Loucy (cell line): ENCODE data around the gene CFAP100.

Experiments
- H2AFZ ChIP-seq: fragments of 200-600 bp; sonication (generic); 2 replicates; pipeline ENCODE4 v1.6.0; 2016; ENCODE audit warnings: antibody characterized with exemption, mild to moderate bottlenecking, low read length, moderate library complexity
- H3F3A ChIP-seq: fragments of 200-600 bp; 2 replicates; pipeline ENCODE4 v1.6.0; 2016; ENCODE audit warnings: antibody characterized with exemption, low read depth, mild to moderate bottlenecking
- H3K27me3 ChIP-seq: fragments of 200-600 bp; sonication (generic); 2 replicates; pipeline ENCODE4 v1.6.1; 2014; ENCODE audit warnings: low read length, mild to moderate bottlenecking; ENCODE audit not compliant: insufficient read depth, poor library complexity, severe bottlenecking
- H3K36me3 ChIP-seq: fragments of 200-600 bp; sonication (generic); 2 replicates; pipeline ENCODE4 v1.6.1; 2016; ENCODE audit warnings: low read length; ENCODE audit not compliant: insufficient read depth
- H3K4me1 ChIP-seq: fragments of 200-600 bp; sonication (generic); 2 replicates; pipeline ENCODE4 v1.5.1; 2014; ENCODE audit warnings: low read length, mild to moderate bottlenecking; ENCODE audit not compliant: insufficient read depth, poor library complexity, severe bottlenecking
- H3K4me2 ChIP-seq: fragments of 200-600 bp; sonication (generic); 2 replicates; pipeline ENCODE4 v1.6.0; 2014; ENCODE audit warnings: antibody characterized with exemption, low read length, low read depth, mild to moderate bottlenecking; ENCODE audit not compliant: poor library complexity, severe bottlenecking
- H3K4me3 ChIP-seq: fragments of 200-600 bp; sonication (generic); 2 replicates; pipeline ENCODE4 v1.5.1; 2014; ENCODE audit warnings: low read length, mild to moderate bottlenecking, mixed read lengths; ENCODE audit not compliant: poor library complexity, severe bottlenecking
- H3K79me2 ChIP-seq: fragments of 200-600 bp; sonication (generic); 2 replicates; pipeline ENCODE4 v1.6.1; 2014; ENCODE audit warnings: low read length; ENCODE audit not compliant: insufficient read depth
- H3K9ac ChIP-seq: fragments of 200-600 bp; sonication (generic); 2 replicates; pipeline ENCODE4 v1.6.0; 2014; ENCODE audit warnings: mild to moderate bottlenecking, low read depth, low read length, moderate library complexity; ENCODE audit not compliant: poor library complexity, severe bottlenecking
- H3K9me2 ChIP-seq: fragments of 200-600 bp; sonication (generic); replicated peaks from 2 replicates; pipeline ENCODE4 v1.6.1; 2016; ENCODE audit warnings: low read depth, low read length, mixed read lengths
- H3K9me3 ChIP-seq: fragments of 200-600 bp; sonication (generic); 2 replicates; pipeline ENCODE4 v1.6.1; 2014; ENCODE audit warnings: mild to moderate bottlenecking, antibody characterized with exemption, low read length, low read depth; ENCODE audit not compliant: insufficient read depth
- H4K20me1 ChIP-seq: fragments of 200-600 bp; sonication (generic); 2 replicates; pipeline ENCODE4 v1.6.0; 2014; ENCODE audit warnings: antibody characterized with exemption, low read length, mild to moderate bottlenecking; ENCODE audit not compliant: insufficient read depth, poor library complexity, severe bottlenecking
- CTCF ChIP-seq: fragments of 200-600 bp; sonication (generic); conservative IDR thresholded peaks from 2 replicates; pipeline ENCODE4 v1.5.1; 2014; ENCODE audit warnings: mild to moderate bottlenecking, antibody characterized with exemption, low read length
- EZH2phosphoT487 ChIP-seq: fragments of 200-600 bp; IDR thresholded peaks from 2 replicates; pipeline ENCODE4 v1.6.1; 2018; ENCODE audit warnings: antibody characterized with exemption, mild to moderate bottlenecking, moderate library complexity, borderline replicate concordance

The CFAP100 gene

GRCh38 chr3:126434931-126435411 lies 40.3 kb downstream of the CFAP100 start:
- no peaks in the 10 kb centered on the region for H4K20me1 ChIP-seq
- no peak for TF ChIP-seq EZH2phosphoT487
- TF ChIP-seq CTCF = no peak
- no peaks in the 10 kb centered on the region for H3F3A ChIP-seq

GRCh38 chr3:126435456-126436315 lies 41.0 kb downstream of the CFAP100 start:
- Histone ChIP-seq H3K4me3 (no peak overlapping the region), H3K4me1 (no peaks in the 10 kb centered on the region), H3K36me3 (peaks cover 41% of the 10 kb centered on the region; the same call in 1 of the 2 replicates), H3K9me3 (no peaks in the 10 kb centered on the region), H3K9me2 (no peaks in the 10 kb centered on the region), H3K27me3 (no peaks in the 10 kb centered on the region), H3K4me2 (no peak overlapping the region), H3K79me2 (no peaks in the 10 kb centered on the region), H2AFZ (no peak overlapping the region), H3K9ac (no peak overlapping the region), H4K20me1 (no peaks in the 10 kb centered on the region), H3F3A (no peaks in the 10 kb centered on the region)
- TF ChIP-seq EZH2phosphoT487 = no peak
- no peak for TF ChIP-seq CTCF

More at GRCh38 chr3:126434931-126435411, 40.3 kb downstream of the CFAP100 start:
- Histone ChIP-seq H3K4me2 (no peak overlapping the region), H3K9me2 (no peaks in the 10 kb centered on the region), H3K4me1 (no peaks in the 10 kb centered on the region), H3K4me3 (no peak overlapping the region), H3K36me3 (peaks cover 34% of the 10 kb centered on the region; the same call in 1 of the 2 replicates), H3K27me3 (no peaks in the 10 kb centered on the region), H3K9me3 (no peaks in the 10 kb centered on the region), H3K79me2 (no peaks in the 10 kb centered on the region), H3K9ac (no peak overlapping the region), H2AFZ (no peak overlapping the region)

GRCh38 chr3:126436826-126437717 lies 42.4 kb downstream of the CFAP100 start:
- Histone ChIP-seq H4K20me1 (no peaks in the 10 kb centered on the region), H3K4me2 (no peak overlapping the region), H3K4me3 (no peak overlapping the region), H3K27me3 (no peaks in the 10 kb centered on the region), H3F3A (no peaks in the 10 kb centered on the region), H3K9me3 (no peaks in the 10 kb centered on the region), H3K4me1 (no peaks in the 10 kb centered on the region), H3K36me3 (peaks cover 53% of the 10 kb centered on the region; the same call in 1 of the 2 replicates), H2AFZ (no peak overlapping the region), H3K79me2 (no peaks in the 10 kb centered on the region), H3K9ac (no peak overlapping the region), H3K9me2 (no peaks in the 10 kb centered on the region)
- TF ChIP-seq CTCF (no peak), EZH2phosphoT487 (no peak)
